GM19025 (cell line): Measurements from ENCODE around the gene SPON2.

Source experiments
- ATAC-seq: cut with Tn5 transposase; IDR thresholded peaks from one replicate; pipeline ENCODE4 v1.9.1; 2021; ENCODE audit warnings: mild to moderate bottlenecking, low read depth, moderate library complexity; ENCODE audit not compliant: unreplicated experiment

Gene SPON2

GRCh38 chr4:1195891-1196401 is 23.6 kb upstream of the SPON2 start:
- no peak for ATAC-seq

GRCh38 chr4:1195109-1195671 is 22.8 kb upstream of the SPON2 start:
- ATAC-seq, result no peak

DNA sequence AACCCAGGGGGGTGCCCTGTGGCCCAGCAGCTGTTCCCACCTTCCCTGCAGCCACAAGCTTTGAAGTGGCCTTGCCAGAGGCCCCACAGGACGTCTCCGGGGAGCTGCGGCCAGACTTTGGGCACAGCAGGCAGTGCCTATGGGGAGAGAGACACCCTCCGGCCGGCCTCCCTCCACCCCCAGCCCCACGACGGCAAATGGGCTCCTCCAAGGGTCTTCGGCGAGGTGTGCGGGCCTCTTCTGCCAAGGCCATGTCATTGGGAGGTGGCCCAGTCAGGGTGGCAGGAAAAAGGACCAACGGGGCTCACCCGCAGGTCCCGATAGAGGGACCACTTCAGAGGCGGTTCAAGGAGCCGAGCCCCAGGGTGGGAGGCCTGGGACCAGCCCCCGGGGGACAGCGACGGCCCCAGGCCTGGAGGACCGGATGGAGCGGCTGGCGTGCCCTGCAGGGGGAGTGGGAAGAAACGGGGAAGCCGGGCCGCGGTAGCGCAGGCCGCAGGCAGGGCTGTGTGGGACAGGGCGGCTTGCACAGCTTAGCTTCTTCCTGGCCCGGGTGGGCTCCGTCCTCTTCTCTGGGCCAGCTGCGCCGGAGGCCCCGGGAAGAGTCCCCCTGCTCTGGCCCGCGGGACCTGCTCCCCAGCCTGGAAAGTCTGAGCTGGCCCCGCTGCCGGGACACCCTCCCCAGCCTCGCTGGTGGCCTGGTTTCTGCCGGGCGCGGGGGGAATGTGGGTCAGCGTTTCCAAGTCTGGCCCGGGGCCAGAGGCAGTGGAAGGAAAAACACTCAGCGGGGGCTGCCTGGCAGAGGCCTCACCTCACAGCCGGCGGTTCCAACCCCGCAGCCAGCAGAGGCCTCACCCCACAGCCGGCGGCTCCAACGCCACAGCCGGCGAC is 21.9 kb upstream of the SPON2 start:
- no peak for ATAC-seq

DNA sequence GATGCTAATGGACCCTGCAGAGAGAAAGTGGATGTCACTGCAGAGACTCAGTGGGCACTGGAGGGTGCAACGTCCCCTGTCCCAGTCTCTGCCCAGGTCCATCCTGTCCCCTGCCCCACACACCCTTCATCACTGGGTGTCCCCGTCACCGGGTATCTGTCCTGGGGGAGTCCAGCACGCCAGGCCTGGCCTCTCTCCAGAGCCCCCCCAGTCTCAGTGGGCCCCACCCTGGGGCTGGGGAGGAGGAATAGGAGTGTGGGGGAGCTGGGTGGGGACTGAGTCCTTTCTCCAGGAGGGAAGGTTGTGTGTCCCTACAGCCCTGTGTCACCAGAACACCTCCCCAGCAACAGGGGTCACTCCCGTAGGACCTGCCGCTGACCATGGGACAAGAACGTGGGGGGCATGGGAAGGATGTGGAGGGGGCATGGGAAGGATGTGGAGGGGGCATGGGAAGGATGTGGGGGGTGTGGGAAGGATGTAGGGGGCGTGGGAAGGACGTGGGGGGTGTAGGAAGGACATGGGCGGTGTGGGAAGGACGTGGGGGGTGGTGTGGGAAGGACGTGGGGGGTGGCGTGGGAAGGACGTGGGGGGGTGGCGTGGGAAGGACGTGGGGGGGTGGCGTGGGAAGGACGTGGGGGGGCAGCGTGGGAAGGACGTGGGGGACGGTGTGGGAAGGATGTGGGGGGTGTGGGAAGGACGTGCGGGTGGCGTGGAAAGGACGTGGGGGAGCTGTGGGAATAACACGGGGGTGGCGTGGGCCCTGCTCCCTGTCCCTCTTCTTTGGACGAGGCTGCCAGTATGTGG is 21.0 kb upstream of the SPON2 start:
- ATAC-seq, result no peak

- no peak for ATAC-seq
Observed at GRCh38 chr4:1192493-1193205, 20.3 kb upstream of the SPON2 start.

DNA sequence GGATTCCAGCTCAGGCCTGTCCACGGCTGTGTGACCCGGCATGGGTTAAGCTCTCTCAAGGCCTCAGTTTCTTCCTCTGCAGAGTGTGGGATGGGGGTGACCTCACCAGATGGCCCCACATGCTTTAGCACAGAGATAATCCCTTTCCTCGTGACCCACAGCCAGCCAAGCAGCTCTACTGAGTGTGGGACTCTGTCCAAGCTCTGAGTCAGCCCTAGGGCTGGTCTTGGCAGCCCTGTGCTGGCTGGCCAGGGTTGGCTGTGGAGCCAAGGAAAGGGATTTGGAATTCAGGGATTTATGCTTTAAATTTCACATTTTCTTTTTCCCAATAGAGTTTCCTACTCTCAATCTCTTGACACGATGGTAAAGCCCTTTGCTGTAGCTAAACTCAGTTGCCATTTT is 19.7 kb upstream of the SPON2 start:
- no peak for ATAC-seq

- no peak for ATAC-seq
Observed at GRCh38 chr4:1191621-1192020, 19.2 kb upstream of the SPON2 start.

DNA sequence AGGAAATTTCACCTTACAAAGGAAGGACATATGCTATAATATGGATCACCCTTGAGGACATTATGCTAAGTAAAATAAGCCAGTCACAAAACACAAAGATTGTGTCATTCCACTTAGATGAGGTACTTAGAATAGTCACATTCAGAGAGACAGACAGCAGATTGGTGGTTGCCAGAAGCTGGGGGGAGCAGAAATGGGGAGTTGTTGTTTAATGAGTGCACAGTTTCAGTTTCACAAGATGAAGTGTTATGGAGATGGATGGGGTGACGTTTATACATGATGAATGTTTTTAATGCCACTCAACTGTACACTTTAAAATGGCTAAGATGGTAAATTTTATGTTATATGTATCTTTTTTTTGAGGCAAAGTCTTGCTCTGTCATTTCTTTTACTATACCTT is 14.8 kb upstream of the SPON2 start:
- ATAC-seq, result no peak

- ATAC-seq, result no peak
Observed at GRCh38 chr4:1183985-1184773, 11.8 kb upstream of the SPON2 start.

- ATAC-seq, result no peak
Observed at GRCh38 chr4:1182313-1182712, 9.9 kb upstream of the SPON2 start.

- ATAC-seq, result no peak
Observed at GRCh38 chr4:1180663-1181062, 8.3 kb upstream of the SPON2 start.

GRCh38 chr4:1179976-1180375 is 7.6 kb upstream of the SPON2 start:
- no peak for ATAC-seq

- no peak for ATAC-seq
Observed at GRCh38 chr4:1179089-1179441, 6.7 kb upstream of the SPON2 start.

- ATAC-seq, result no peak
Observed at GRCh38 chr4:1178300-1179088, 6.1 kb upstream of the SPON2 start.

DNA sequence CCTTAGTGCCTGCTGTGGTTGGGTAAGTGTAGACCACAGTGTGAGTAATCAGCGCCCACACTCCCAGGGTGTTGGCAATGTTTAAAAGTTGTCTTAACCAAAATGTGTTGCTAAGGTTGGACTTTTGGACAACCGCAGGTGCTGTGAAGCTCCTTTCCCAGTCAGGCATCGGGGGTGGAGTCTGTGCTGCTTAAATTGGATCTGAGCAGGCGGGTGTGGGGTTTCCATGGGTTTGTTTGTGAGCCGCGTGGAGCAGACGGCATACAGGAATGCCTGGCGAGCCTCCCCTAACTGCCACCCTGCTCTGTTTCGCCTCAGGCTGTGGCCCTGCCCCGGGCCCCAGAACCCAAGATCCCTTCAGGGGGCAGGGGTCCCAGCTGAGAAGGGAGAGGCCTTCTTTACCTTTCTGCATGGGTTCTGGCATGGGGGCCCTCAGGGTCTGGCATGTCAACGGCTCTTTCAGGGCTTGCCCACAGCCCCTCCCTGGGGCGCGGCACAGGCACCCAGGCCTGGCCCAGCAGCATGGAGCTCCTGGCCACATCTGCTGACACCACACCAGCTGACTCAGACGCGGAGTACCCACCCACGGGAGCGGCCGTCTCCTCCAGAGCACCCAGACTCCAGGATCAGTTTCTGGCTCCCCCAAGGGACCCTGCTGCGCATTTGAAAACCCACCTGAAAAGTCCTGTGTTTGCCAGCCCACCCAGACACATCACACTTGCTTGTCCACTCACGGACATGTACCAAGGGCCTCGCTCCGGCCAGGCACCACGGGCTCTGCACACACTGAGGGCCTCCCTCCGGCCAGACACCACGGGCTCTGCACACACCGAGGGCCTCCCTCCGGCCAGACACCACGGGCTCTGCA is 5.1 kb upstream of the SPON2 start:
- ATAC-seq, result no peak

- no peak for ATAC-seq
Observed at GRCh38 chr4:1176398-1177273, 4.3 kb upstream of the SPON2 start.

- no peak for ATAC-seq
Observed at GRCh38 chr4:1175635-1176229, 3.3 kb upstream of the SPON2 start.
